HT1080 (cell line): ENCODE measurements around the gene TRIM65. TPM values are rescaled to one million over a fixed set of nuclear protein-coding genes. Genes with fewer than 3 reads are reported as not detected.

Source experiments
- DNase-seq: peaks from one replicate; pipeline ENCODE4 v3.0.0-alpha.2; 2015; ENCODE audit warnings: low read depth
- total RNA-seq: library from RNA; depleted of rRNA; stranded (reverse); fragments of >200 nt; shearing (Covaris generic); gene quantifications from 2 replicates; pipeline ENCODE4 v1.2.3, GENCODE V29; 2014

Gene TRIM65
- total RNA-seq, 1 experiment from 2014 or later: 36.0 TPM

DNA sequence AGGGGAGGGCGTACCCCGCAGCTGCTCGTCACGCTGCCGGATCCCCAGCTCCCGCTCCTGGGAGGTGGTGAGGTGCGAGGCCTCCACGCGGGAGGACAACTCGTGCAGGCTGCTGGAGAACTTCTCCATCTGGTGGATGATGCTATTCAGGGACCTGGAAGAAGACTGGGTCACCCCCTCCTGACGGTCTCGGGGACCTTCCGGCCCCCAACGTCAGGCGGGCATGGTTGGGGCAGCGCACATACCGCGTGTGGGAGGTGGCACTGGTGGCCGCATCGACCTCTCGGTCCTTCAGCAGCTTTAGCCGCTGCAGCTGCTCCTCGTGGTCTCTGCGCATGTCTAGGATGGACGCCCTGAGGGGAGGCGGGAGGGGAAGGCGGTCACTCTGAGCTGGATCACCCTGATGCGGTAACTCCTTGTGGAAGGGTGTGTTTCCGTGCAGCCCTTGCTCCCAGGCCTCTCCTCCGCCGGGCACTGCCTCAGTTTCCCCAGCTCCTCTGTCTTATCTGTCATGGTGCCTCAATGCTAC, 21.2 kb upstream of the TRIM65 start:
- no peak for DNase-seq

DNA sequence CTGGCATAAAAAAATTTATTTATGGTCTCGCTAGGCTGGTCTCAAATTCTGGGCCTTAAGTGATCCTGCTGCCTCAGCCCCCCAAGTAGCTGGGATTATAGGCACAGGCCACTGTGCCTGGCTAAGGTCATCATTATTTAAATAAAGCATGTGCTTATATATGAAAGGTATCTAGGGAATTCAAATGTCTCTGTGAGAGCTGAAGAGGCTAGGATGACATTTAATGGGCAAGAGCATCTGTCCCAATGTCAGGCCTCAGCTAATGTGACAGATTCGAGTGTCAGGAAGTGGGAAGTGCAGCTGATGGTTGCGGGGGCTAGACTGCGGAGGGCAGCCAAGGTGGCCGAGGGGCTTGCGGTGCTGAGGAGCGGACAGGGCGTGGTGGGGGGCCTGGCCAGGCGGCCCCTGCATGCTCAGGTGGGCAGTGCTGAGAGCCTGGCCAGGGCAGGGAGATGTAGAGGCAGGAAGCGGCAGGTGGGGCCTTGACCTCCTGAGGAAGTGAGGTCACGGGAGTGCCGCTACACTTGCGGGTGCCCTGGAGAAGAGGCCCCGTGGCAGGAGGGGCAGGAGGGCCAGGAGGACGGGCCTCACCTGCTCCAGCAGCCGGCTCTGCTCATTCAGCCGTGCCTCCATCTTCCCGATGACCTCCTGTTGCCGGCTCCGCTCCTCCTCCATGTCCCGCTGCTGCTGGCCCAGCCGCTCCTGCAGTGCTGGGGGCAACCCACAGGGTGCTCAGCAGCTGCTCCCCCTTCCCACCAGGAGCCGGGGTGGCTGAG, 20.6 kb upstream of the TRIM65 start:
- no peak for DNase-seq

DNA sequence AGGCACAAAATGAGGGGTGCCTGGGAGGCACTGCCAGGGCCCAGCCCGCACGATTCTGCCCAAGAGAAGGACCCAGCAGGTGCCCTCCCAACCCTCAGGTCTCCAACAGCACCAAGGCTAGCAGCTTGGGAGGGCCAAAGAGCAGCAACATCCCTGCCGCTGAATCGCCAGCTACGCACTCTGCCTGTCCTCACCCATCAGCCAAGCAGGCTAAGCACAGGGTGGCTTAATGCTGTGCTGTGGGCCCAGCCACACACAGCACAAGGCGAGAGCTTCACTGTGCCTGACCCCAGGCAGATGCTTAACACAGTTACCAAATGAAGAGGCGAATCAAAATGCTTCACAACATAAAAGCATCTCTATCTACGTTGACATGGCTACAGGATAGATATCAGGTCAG, 18.5 kb upstream of the TRIM65 start:
- no peak for DNase-seq

DNA sequence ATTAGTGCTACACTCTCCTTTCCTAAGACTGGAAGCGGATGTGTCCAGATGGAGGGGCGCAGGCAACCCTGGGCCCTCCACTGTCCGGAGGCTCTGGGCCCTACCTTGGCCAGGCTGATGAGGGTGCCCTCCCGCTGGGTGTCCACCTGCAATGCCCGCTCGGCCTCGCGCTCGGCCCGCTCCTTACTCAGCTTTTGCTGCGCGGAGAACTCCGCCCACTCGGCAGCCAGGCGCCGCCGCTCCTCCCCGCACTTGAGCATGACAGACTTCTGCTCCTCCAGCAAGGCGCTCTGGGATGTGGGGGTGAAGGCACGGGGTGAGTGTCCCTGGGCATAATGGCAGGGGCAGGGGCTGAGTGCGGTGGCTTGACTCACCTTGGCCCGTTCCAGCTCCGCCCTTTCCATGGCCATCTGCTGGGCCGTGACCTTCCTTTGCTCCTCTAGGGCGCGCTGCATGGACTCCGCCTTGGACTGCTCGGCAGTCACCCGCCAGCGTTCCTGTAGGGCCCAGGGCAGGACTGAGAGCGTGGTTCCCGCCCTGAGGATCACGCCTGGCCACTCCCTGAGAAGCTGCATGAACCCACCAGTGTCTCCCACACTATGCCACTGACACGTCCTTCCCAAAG, 18.0 kb upstream of the TRIM65 start:
- DNase-seq: no peak

DNA sequence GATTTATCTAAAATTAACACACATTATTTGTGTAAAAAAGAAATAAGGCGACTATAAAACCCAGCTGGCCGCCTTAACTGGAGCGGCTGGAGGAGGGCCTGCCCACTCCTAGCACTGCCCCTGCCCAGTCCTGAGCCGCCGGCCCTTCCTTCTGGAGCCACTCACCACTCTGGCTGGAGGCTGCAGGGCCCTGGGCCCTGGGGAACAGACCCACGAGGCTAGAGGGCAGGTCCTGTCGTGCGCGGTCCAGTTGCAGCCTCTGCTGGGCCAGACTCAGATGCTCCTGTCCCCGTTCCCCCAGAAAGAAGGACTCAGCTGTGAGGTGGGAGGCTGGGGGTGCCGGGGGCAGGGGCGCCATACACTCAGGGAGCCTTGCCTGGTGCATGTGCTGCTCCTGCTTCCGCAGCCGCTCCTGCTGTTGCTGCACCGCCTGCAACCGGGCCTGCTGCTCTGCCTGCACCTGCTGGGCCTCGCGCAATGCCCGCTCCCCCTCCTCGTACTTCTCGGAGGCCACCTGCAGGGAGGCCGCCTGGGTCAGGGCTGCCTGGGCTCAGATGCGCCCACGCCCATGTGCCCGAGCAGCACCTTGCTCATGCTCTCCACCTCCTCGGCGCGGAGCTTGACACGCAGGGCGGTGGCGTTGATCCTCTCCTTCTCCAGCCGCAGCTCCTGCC, 16.9 kb upstream of the TRIM65 start:
- DNase-seq: no peak

DNA sequence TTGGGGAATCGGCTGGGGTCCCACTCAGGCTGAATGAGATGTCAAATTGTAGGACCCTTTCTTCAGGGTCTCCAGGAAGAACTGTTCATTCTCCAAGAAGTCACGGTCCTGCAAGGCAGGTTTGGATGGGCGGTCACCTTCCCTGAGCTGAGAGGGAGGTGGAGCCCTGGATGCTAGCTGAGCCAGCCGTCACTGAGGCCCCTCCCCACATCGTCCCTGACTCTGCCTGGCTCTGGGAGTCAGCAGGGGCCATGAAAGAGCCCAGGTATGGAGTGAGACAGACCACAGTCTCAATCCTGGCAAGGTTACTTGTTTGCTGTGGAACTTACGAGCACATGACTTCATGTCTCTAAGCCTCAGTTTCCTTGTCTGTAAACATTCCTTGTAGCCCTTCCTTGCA, 13.9 kb upstream of the TRIM65 start:
- no peak for DNase-seq

DNA sequence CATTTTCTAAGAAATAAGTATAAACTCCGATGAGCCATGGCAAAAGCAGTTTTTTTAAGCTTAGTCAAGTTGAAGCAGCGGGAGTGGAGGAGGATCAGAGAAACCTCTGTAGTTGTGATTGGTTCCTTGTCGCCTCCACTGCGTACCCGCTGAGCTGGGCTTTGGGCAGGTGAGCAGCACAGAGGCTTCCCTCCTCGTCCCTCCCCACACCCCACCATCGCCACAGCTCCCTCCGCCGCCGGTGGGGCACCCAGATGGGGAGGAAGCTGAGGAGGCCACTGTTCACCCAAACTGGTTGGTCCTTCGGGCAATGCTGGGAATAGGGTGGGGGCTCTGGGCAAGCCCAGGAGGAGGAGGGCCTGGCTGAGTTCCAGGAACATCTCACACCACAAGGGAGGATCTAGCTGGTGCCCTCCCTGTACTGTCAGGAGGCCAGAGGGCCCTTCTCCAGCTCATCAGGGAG, 13.1 kb upstream of the TRIM65 start:
- no peak for DNase-seq

DNA sequence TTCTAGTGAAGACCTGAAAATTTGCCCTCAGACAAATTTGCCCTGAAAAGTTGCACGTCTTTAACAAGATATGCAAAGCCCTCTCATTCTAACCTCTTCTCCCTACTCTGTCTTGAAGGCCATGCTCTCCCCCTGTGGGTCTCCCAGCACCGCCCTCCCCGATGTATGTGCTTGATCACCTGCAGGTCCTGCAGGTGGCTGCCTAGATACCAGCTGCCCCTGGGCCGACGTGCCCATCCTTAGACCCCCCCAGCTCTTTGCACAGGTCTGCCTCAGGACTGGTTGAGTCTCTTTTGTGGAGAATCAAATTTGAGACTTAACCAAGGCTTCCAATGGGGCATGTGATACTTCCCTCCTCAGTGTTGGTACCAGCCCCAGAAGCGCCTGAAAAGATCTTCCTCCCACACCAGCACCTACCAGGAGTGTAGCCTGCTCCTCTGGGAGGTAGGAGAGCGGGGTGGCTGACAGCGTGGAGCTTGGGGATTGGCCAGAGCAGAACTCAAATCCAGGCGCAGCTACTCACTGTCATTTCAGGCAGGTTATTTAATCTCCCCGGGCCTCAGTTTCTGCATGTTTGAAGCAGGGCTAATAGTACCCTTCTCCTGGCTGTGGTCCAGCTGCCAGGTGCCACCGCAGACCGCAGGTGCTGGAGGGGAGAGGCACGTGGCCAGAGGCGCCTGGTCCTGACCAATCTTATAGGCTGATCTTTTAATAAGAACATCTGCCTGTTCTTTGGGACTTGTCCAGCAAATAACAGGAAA, 12.5 kb upstream of the TRIM65 start:
- no peak for DNase-seq

DNA sequence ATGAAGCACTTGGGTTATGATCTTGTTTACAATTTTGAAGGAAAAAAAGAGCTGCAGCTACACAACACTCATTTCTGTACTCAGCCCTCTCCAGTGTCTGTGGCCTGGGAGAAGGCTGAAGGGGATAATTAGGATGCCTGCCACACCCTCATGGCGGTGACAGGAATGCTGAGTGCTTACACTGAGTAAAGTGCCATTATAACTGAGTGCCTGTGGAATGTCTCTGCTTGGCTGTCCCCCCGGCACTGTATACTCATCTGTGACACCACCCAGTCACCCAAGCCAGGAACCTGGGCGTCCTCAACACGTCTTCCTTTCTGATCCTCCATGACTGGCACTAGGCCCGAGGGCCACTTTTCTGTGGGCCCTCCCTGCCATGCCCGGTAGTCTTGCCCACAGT, 11.4 kb upstream of the TRIM65 start:
- no peak for DNase-seq

DNA sequence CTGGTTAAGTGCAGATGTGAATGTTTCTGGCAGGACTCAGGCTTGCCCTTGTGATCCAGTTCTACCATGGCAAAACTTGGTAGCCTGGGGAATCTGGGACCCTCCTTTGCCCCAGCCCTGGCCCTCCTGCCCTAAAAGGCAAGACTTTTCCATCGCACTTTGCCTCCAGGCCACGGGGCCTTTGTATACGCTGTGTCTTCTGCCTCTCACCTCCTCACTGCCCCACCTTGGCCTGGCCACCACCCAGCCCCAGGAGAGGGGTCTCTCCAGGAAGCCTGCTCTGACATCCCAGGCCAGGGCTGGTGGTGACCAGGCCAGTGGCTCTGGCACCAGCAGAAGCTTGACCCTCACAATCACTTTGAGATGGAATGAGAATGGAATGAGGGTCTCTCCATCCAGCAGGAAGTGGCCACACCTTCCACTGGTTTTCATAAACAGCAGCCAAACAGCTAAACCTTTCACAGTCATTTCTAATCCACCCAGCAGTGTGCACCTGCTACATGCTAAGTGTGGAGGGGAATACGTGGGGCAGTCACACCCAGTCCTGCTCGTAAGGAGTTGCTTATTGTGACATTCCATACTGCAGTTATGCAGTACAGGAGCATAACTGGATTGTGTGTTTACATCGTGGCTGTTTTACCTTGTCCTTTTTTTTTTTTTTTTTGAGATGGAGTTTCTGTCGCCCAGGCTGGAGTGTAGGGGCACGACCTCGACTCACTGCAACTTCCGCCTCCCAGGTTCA, 9.6 kb upstream of the TRIM65 start:
- DNase-seq: no peak

DNA sequence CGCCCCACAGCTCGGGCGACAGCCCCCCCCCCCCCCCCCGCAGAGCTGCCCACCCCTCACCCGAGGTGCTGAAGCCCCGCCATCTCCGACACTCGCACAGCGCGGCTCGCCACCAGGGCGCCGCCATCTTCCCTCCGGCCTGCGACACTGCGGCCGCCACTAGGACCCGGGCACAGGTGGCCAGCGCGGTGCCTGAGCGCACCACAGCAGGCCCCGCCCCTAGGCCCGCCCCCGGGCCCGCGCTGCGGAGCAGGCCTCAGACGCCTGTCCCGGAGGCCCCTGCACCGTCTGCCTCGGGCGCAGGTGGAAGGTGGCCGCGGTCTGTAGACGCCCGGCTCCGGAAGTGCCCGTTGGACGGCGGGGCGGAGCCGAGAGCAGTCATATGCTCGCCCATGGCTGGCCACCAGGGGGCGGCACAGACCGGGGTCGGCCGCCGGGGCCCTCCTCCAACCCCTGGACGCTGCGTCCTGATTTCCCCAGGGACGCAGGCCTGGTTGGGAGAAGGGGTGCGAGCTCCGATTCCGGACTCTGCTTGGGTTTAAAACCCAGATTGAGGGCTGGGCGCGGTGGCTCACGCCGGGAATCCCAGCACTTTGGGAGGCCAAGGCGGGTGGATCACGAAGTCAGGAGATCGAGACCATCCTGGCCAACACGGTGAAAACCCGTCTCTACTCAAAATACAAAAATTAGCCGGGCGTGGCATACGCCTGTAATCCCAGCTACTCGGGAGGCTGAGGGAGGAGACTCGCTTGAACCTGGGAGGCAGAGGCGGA, 8.2 kb upstream of the TRIM65 start, which contains the start of gene MRPL38:
Gene MRPL38, minus strand, starts transcription at position 136 of the 773 bp plus-strand sequence. Its CDS starts 9 bp downstream, at position 127.
- peak; percentile 96 for DNase-seq

DNA sequence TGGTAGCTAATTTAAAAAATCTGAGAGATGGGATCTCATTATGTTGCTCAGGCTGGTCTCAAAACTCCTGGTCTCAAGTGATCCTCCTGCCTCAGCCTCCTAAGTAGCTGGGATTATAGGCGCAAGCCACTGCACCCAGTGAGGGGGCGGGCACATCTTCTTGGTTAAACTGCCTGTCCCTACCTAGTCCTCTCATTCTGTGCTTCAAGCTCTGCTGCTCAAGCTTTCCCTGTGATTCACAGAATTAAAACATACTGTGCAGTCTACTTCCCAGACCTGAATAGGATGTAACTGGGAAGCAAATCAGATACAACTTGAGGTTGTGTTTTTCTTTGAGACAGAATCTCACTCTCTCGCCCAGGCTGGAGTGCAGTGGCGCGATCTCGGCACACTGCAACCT, 5.7 kb upstream of the TRIM65 start:
- no peak for DNase-seq

DNA sequence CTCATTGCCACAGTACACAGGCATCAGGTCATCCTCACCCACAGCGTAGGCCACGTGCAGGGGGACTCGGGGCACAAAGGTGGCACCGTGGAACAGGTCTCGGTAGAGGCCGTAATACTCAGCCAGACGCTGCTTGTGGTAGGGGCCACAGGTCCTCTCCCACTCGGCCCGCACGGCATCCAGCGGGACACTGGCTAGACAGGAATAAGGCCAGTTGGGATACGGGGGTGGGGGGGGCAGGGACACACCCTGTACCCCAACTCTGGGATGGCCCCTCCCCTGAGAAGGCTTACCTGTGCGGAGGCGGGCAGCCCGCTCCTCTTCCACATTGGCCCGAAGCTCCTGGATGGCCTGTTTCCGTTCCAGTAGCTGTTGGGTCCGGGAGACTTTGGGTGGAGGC, 5.0 kb upstream of the TRIM65 start:
- no peak for DNase-seq

DNA sequence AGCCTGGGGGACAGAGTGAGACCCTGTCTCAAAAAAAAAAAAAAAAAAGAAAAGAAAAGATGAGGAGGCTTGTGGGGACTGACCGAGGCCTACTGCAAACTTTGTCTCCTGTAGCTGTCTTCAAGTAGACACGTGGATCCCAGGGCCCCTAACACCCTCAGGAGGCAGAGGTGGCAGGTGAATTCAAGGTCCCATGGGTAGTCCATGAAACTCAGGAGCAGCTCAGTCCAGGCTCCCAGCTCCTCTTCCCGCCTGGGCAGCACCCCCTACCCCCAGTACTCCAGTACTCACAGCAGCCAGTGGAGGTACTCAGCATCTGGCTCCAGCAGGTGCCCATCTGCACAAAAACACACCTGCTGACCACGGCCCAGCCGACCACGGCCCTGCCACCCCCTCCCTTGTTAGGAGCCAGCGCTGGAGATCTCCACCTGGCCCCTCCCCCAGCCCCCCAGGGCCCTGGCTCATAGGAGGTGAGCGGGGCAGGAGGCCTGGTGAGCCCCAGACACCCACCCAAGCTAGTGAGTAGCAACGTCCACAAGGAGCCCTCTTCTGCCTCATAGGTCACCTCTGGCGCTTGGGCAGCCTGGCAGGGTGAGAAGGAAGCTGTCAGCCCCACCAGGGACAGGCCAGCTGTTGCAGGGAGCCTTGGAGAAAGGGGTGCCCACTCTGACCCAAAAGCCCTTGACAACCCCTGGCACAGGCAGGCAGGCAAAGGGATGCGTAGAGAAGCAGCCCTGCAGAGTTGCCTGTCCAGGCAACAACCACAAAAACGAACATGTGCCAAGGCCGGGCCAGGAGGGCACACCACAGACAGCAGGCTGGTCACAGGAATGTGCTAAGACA, 4.2 kb upstream of the TRIM65 start:
- no peak for DNase-seq

DNA sequence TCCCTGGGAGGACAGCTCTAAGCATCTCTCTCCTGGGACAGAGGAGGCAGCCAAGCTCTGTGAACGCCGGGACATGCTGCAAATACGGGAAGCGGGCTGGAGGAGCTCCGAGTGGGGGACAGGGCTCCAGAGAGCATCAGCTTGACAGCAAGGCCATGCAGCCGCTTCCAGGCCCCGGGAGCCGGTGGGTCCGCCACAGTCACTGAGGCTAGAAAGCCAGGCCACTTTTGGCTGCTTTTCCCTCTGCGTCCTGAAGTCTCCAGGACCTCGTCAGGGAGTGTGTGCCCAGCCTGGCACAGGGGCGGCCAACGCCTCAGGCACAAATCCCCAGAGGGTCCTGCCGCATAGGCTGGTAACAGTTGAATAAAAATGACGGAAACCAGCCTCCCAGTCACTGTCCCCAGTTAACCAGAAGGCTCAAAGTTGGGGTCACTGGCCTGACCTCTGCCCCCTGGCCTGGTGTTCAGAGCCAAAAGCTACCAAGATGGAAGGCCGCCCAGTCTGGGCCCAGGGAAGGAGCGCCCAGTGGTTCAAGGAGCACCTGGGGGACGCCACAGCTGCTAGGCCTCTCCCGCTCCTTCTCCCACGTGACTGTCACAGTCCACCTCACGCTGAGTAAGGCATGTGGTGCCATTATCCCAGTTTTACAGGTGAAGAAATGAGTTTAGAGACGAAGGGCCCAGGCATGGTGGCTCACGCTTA, 3.2 kb upstream of the TRIM65 start:
- no peak for DNase-seq

DNA sequence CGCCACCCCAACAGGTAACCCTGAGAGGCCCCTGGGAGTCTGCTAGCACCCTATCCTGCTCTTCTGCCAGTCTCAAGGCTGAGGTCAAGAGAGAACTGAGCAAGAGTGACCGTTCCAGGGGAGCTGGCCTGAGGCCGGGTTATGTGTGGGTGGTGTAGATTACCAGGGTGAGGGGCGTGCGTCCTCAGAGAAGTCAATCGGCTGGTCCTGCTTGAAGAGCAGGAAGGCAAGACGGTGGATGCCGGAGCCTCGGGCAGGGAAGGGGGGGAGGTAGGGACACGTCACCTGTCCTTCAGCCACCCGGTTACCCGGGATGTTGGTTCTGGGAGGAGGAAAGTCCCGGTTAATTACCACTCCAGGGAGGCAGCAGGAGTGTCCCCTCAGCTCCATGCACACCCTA, 2.6 kb upstream of the TRIM65 start:
- DNase-seq: no peak

DNA sequence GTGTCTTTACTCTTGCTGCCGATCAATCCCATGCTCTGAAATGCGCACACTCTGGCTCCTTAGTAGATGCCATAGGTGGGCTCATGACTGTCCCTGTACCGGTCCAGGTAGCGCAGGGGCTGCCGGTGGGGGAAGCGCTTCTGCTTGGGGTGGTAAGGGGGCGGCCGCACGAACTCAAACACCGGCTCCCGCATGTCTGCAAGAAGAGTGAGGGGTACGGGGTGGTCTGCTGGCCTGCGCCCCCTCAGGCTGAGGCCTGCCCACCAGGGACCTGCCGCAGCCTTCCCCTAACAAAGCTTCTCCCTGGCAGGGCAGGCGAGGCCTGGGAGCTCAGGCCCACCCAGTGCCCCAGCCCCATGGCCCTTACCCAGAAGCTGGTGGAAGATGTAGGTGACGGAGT, 2.0 kb upstream of the TRIM65 start:
- DNase-seq: no peak

DNA sequence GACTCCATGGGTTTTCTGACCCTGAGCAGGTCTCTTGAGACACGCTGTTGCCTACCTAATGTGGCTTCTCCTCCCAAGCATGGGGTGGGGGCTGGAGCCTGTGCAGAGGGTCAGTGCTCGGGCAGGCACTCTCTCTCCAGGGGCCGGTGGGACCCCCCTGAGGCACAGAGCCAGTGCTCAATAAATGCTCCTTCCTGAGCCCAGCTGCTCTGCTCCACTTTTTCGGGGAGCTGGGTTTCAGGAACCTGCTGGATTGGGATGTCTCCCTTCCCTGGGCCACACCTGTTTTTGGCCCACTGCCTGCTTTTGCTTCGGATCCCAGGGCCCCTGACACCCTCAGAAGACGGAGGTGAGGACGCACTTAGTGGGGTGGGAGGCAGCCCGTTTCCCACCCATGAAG, 1.3 kb upstream of the TRIM65 start:
- DNase-seq: no peak
